Caco-2 (cell line): Measurements from ENCODE around the gene KCNIP2. TPM values are rescaled to one million over a fixed set of nuclear protein-coding genes. Genes with fewer than 3 reads are reported as not detected.

ENCODE experiments used
- BruUV-seq: library from RNA; stranded (reverse); fragments of 400-500 nt; replicated peaks from 2 replicates; lab custom pipeline; 2021; lab: Mats Ljungman, UMichigan
- CTCF ChIA-PET: fragments of 300-600 bp; sonication (Branson Sonifier 250); formaldehyde crosslinking; loops from one replicate; lab custom pipeline; 2022; ENCODE audit warnings: antibody characterized with exemption; lab: Charles Lee
- POLR2A ChIA-PET: fragments of 300-600 bp; sonication (Branson Sonifier 250); formaldehyde crosslinking; loops from one replicate; lab custom pipeline; 2022; ENCODE audit warnings: antibody characterized with exemption; lab: Charles Lee
- DNase-seq, 2 experiments: peaks; one replicate each; pipeline versions ENCODE4 v3.0.0 to v3.0.0-alpha.2; 2020 to 2022
- H3K27me3 ChIP-seq: replicated peaks from 2 replicates; pipeline ENCODE4 v1.6.0; 2011; ENCODE audit warnings: low read length; ENCODE audit not compliant: control insufficient read depth, insufficient read depth
- H3K36me3 ChIP-seq: 2 replicates; pipeline ENCODE4 v1.5.1; 2011; ENCODE audit warnings: low read length; ENCODE audit not compliant: control insufficient read depth, insufficient read depth
- H3K4me1 ChIP-seq: fragments of 250-450 bp; sonication (Bioruptor Pico); 2 replicates; pipeline ENCODE4 v1.5.1; 2020; ENCODE audit warnings: mild to moderate bottlenecking
- H3K4me3 ChIP-seq: 2 replicates; pipeline ENCODE4 v1.5.1; 2011; ENCODE audit warnings: low read depth, mild to moderate bottlenecking, control low read depth, low read length
- H3K9me3 ChIP-seq: fragments of 250-450 bp; sonication (Bioruptor Pico); 2 replicates; pipeline ENCODE4 v1.5.1; 2020; ENCODE audit warnings: mild to moderate bottlenecking, moderate library complexity
- H3K27ac Mint-ChIP-seq: one replicate; pipeline ENCODE4 v1.8.0; 2022; ENCODE audit warnings: mixed read lengths; ENCODE audit not compliant: unreplicated experiment
- H3K27me3 Mint-ChIP-seq: one replicate; pipeline ENCODE4 v1.8.0; 2022; ENCODE audit warnings: mixed read lengths; ENCODE audit not compliant: insufficient read depth, unreplicated experiment
- H3K36me3 Mint-ChIP-seq: one replicate; pipeline ENCODE4 v1.8.0; 2022; ENCODE audit warnings: mild to moderate bottlenecking, mixed read lengths; ENCODE audit not compliant: insufficient read depth, unreplicated experiment
- H3K4me1 Mint-ChIP-seq: one replicate; pipeline ENCODE4 v1.8.0; 2022; ENCODE audit warnings: low read depth, mixed read lengths; ENCODE audit not compliant: unreplicated experiment
- H3K4me3 Mint-ChIP-seq: one replicate; pipeline ENCODE4 v1.8.0; 2022; ENCODE audit warnings: mild to moderate bottlenecking, moderate library complexity, mixed read lengths; ENCODE audit not compliant: unreplicated experiment
- H3K9me3 Mint-ChIP-seq: one replicate; pipeline ENCODE4 v1.8.0; 2022; ENCODE audit warnings: mixed read lengths; ENCODE audit not compliant: unreplicated experiment
- CTCF ChIP-seq, 2 experiments: fragments of 200-600 bp in 1 of 2; IDR thresholded peaks; 1 replicate in 1 of 2; 2 replicates in 1 of 2; pipeline versions ENCODE4 v1.5.1 to v1.8.0; 2011 to 2022; ENCODE audit warnings: antibody characterized with exemption in 1 of 2, control low read depth in 1 of 2, inconsistent platforms in 1 of 2, low read depth in 1 of 2, low read length in 1 of 2, mild to moderate bottlenecking in 1 of 2, moderate library complexity in 1 of 2; ENCODE audit not compliant: insufficient read depth in 1 of 2, severe bottlenecking in 1 of 2, unreplicated experiment in 1 of 2
- intact Hi-C: fragments of 100-400 bp; cut with micrococcal nuclease; formaldehyde crosslinking; loops from one replicate; pipeline ENCODE4 v1.10.0; 2022; ENCODE audit not compliant: unreplicated experiment
- total RNA-seq: library from RNA; stranded (reverse); gene quantifications from 2 replicates; pipeline ENCODE4 v1.2.3, GENCODE V29; 2022

Gene KCNIP2
- total RNA-seq, 1 experiment from 2014 or later = 6.1 TPM

- Mint-ChIP-seq H3K27ac (no peak overlapping the region), H3K27me3 (no peaks in the 10 kb centered on the region), H3K4me1 (no peaks in the 10 kb centered on the region), H3K36me3 (peaks cover 11% of the 10 kb centered on the region), H3K9me3 (no peaks in the 10 kb centered on the region), H3K4me3 (no peak overlapping the region)
- BruUV-seq = no TSS peak
- DNase-seq = no peak
- Histone ChIP-seq H3K36me3 (no peaks in the 10 kb centered on the region), H3K4me3 (no peak overlapping the region), H3K9me3 (no peaks in the 10 kb centered on the region), H3K4me1 (no peaks in the 10 kb centered on the region), H3K27me3 (no peaks in the 10 kb centered on the region)
- TF ChIP-seq CTCF (IDR thresholded peaks at IDR 0.05; ENCODE audit: insufficient read depth in 1 of 2, low read depth in 1 of 2, low read length in 1 of 2, severe bottlenecking in 1 of 2, unreplicated experiment in 1 of 2) = no peak
- intact Hi-C loops = no loop called here
- POLR2A ChIA-PET = no interaction called here
- CTCF ChIA-PET = interaction anchor here (0.7 kb wide), 1 partner anchor 23 kb away, joined by 3 read pairs; no protein-coding TSS in a partner anchor
These were observed 30.7 kb upstream of the KCNIP2 start for GRCh38 chr10:101874252-101874651.

GRCh38 chr10:101867931-101868330, 24.3 kb upstream of the KCNIP2 start:
- no peaks in the 10 kb centered on the region for H3K4me1 Mint-ChIP-seq
- intact Hi-C loops = no loop called here
- no peaks in the 10 kb centered on the region for H3K27me3 Mint-ChIP-seq
- no peak overlapping the region for H3K4me3 Mint-ChIP-seq
- Histone ChIP-seq H3K27me3 (no peaks in the 10 kb centered on the region), H3K4me3 (no peak overlapping the region), H3K9me3 (no peaks in the 10 kb centered on the region), H3K36me3 (no peaks in the 10 kb centered on the region), H3K4me1 (no peaks in the 10 kb centered on the region)
- DNase-seq = no peak
- no TSS peak for BruUV-seq
- POLR2A ChIA-PET = no interaction called here
- no peak for TF ChIP-seq CTCF (IDR thresholded peaks at IDR 0.05; ENCODE audit: insufficient read depth in 1 of 2, low read depth in 1 of 2, low read length in 1 of 2, severe bottlenecking in 1 of 2, unreplicated experiment in 1 of 2)
- CTCF ChIA-PET = no interaction called here
- H3K9me3 Mint-ChIP-seq = no peaks in the 10 kb centered on the region
- H3K36me3 Mint-ChIP-seq = peaks cover 12% of the 10 kb centered on the region
- H3K27ac Mint-ChIP-seq = no peak overlapping the region

GRCh38 chr10:101859530-101859929, 15.9 kb upstream of the KCNIP2 start:
- Mint-ChIP-seq H3K4me3 (no peak overlapping the region), H3K9me3 (peaks cover 21% of the 10 kb centered on the region), H3K4me1 (no peaks in the 10 kb centered on the region), H3K27me3 (no peaks in the 10 kb centered on the region), H3K36me3 (peaks cover 34% of the 10 kb centered on the region), H3K27ac (no peak overlapping the region)
- POLR2A ChIA-PET = no interaction called here
- no peaks in the 10 kb centered on the region for H3K4me1 ChIP-seq
- CTCF ChIA-PET = no interaction called here
- intact Hi-C loops = no loop called here
- H3K27me3 ChIP-seq = no peaks in the 10 kb centered on the region
- H3K36me3 ChIP-seq = no peaks in the 10 kb centered on the region; the same call in 1 of the 2 replicates
- no peak for DNase-seq
- H3K4me3 ChIP-seq = no peak overlapping the region
- TF ChIP-seq CTCF (IDR thresholded peaks at IDR 0.05; ENCODE audit: insufficient read depth in 1 of 2, low read depth in 1 of 2, low read length in 1 of 2, severe bottlenecking in 1 of 2, unreplicated experiment in 1 of 2) = no peak
- peaks cover 10% of the 10 kb centered on the region for H3K9me3 ChIP-seq
- BruUV-seq = no TSS peak
